PC-3 (cell line): ENCODE data around the gene SLC24A2. TPM values are rescaled to one million over a fixed set of nuclear protein-coding genes. Genes with fewer than 3 reads are reported as not detected.

ENCODE experiments used
- ATAC-seq: fragments of 200-7000 bp; cut with Tn5 transposase; 2 replicates; pipeline ENCODE4 v1.9.1; 2020; ENCODE audit warnings: mild to moderate bottlenecking, moderate library complexity
- BruUV-seq: library from RNA; stranded (reverse); fragments of 400-500 nt; replicated peaks from 2 replicates; lab custom pipeline; 2021; lab: Mats Ljungman, UMichigan
- CTCF ChIA-PET: fragments of 300-600 bp; sonication (Branson Sonifier 250); formaldehyde crosslinking; loops from one replicate; lab custom pipeline; 2022; ENCODE audit warnings: antibody characterized with exemption; lab: Charles Lee
- POLR2A ChIA-PET: fragments of 300-600 bp; sonication (Branson Sonifier 250); formaldehyde crosslinking; loops from one replicate; lab custom pipeline; 2022; ENCODE audit warnings: antibody characterized with exemption; ENCODE audit not compliant: unreplicated experiment; lab: Charles Lee
- DNase-seq: peaks from one replicate; pipeline ENCODE4 v3.0.0-alpha.2; 2015
- H2AFZ ChIP-seq: fragments of 300-600 bp; sonication (generic); 2 replicates; pipeline ENCODE4 v1.6.0; 2016; ENCODE audit warnings: antibody characterized with exemption, low read length
- H3F3A ChIP-seq: fragments of 300-600 bp; sonication (generic); one replicate; pipeline ENCODE4 v1.6.0; 2017; ENCODE audit warnings: antibody characterized with exemption, low read length, control low read depth, mild to moderate bottlenecking; ENCODE audit not compliant: unreplicated experiment
- H3K27ac ChIP-seq: fragments of 300-600 bp; sonication (generic); 2 replicates; pipeline ENCODE4 v1.5.1; 2016; ENCODE audit warnings: mild to moderate bottlenecking, low read length
- H3K27me3 ChIP-seq: fragments of 300-600 bp; sonication (generic); 2 replicates; pipeline ENCODE4 v1.6.1; 2016; ENCODE audit warnings: low read length, mixed read lengths
- H3K36me3 ChIP-seq: fragments of 300-600 bp; sonication (generic); 2 replicates; pipeline ENCODE4 v1.6.1; 2016; ENCODE audit warnings: low read depth, mixed run types, low read length, mixed read lengths
- H3K4me1 ChIP-seq: fragments of 300-600 bp; sonication (generic); 2 replicates; pipeline ENCODE4 v1.5.1; 2016; ENCODE audit warnings: low read length; ENCODE audit not compliant: insufficient read depth
- H3K4me2 ChIP-seq: fragments of 300-600 bp; sonication (generic); 2 replicates; pipeline ENCODE4 v1.6.0; 2016; ENCODE audit warnings: low read length
- H3K4me3 ChIP-seq: fragments of 300-600 bp; sonication (generic); 2 replicates; pipeline ENCODE4 v1.5.1; 2016; ENCODE audit warnings: mild to moderate bottlenecking, low read length, mixed read lengths
- H3K79me2 ChIP-seq: fragments of 300-600 bp; sonication (generic); 2 replicates; pipeline ENCODE4 v1.6.1; 2017; ENCODE audit warnings: low read length, mixed read lengths
- H3K9ac ChIP-seq: fragments of 300-600 bp; sonication (generic); 2 replicates; pipeline ENCODE4 v1.6.0; 2016; ENCODE audit warnings: mild to moderate bottlenecking, low read length
- H3K9me2 ChIP-seq: fragments of 300-600 bp; sonication (generic); replicated peaks from 2 replicates; pipeline ENCODE4 v1.6.1; 2016; ENCODE audit warnings: mixed run types, low read length, mixed read lengths
- H3K9me3 ChIP-seq: fragments of 300-600 bp; sonication (generic); 2 replicates; pipeline ENCODE4 v1.6.1; 2016; ENCODE audit warnings: low read length, mixed read lengths
- H4K20me1 ChIP-seq: fragments of 300-600 bp; sonication (generic); 2 replicates; pipeline ENCODE4 v1.6.1; 2016; ENCODE audit warnings: low read length, mixed read lengths
- CTCF ChIP-seq: fragments of 300-600 bp; sonication (generic); conservative IDR thresholded peaks from 2 replicates; pipeline ENCODE4 v1.5.1; 2017; ENCODE audit warnings: antibody characterized with exemption, low read depth, mild to moderate bottlenecking, low read length
- EZH2 ChIP-seq: fragments of 300-600 bp; sonication (generic); IDR thresholded peaks from one replicate; pipeline ENCODE4 v1.6.1; 2017; ENCODE audit warnings: antibody characterized with exemption, mild to moderate bottlenecking, low read length; ENCODE audit not compliant: unreplicated experiment
- EZH2phosphoT487 ChIP-seq: fragments of 300-600 bp; sonication (generic); IDR thresholded peaks from 2 replicates; pipeline ENCODE4 v1.6.1; 2018; ENCODE audit warnings: mild to moderate bottlenecking, antibody characterized with exemption, low read length, borderline replicate concordance
- intact Hi-C: fragments of 100-400 bp; cut with micrococcal nuclease; formaldehyde crosslinking; loops from 2 replicates; pipeline ENCODE4 v1.9.0; 2023
- total RNA-seq: library from RNA; depleted of rRNA; stranded (reverse); fragments of >200 nt; gene quantifications from 2 replicates; pipeline ENCODE4 v1.2.3, GENCODE V29; 2014

SLC24A2 gene
- total RNA-seq, 1 experiment from 2014 or later = not detected

GRCh38 chr9:19828576-19829109 lies 39.8 kb upstream of the SLC24A2 start:
- no peak overlapping the region for H2AFZ ChIP-seq
- no peak for DNase-seq
- H3K27me3 ChIP-seq = no peaks in the 10 kb centered on the region
- ATAC-seq = no peak
- no peaks in the 10 kb centered on the region for H3K9me3 ChIP-seq
- no peak overlapping the region for H3K4me2 ChIP-seq
- H3K79me2 ChIP-seq = no peaks in the 10 kb centered on the region
- no peaks in the 10 kb centered on the region for H3K9me2 ChIP-seq
- intact Hi-C loops = no loop called here
- no TSS peak for BruUV-seq
- no peaks in the 10 kb centered on the region for H4K20me1 ChIP-seq
- H3K4me3 ChIP-seq = no peak overlapping the region
- ChIA-PET CTCF (no interaction called here), POLR2A (no interaction called here)
- H3K27ac ChIP-seq = no peak overlapping the region
- no peaks in the 10 kb centered on the region for H3F3A ChIP-seq
- H3K4me1 ChIP-seq = no peaks in the 10 kb centered on the region
- no peaks in the 10 kb centered on the region for H3K36me3 ChIP-seq
- TF ChIP-seq EZH2phosphoT487 = no peak
- TF ChIP-seq CTCF = no peak
- no peak for TF ChIP-seq EZH2
- H3K9ac ChIP-seq = no peak overlapping the region

GRCh38 chr9:19816769-19817168 lies 27.9 kb upstream of the SLC24A2 start:
- no peaks in the 10 kb centered on the region for H3K79me2 ChIP-seq
- H3K4me2 ChIP-seq = no peak overlapping the region
- H3F3A ChIP-seq = no peaks in the 10 kb centered on the region
- H3K9me2 ChIP-seq = no peaks in the 10 kb centered on the region
- no peak overlapping the region for H3K9ac ChIP-seq
- H3K27ac ChIP-seq = no peak overlapping the region
- POLR2A ChIA-PET = no interaction called here
- H3K27me3 ChIP-seq = no peaks in the 10 kb centered on the region
- no TSS peak for BruUV-seq
- no peak overlapping the region for H3K4me3 ChIP-seq
- CTCF ChIA-PET = no interaction called here
- H4K20me1 ChIP-seq = no peaks in the 10 kb centered on the region
- no peaks in the 10 kb centered on the region for H3K4me1 ChIP-seq
- intact Hi-C loops = no loop called here
- H3K36me3 ChIP-seq = no peaks in the 10 kb centered on the region
- H2AFZ ChIP-seq = no peak overlapping the region
- no peak for TF ChIP-seq EZH2
- TF ChIP-seq EZH2phosphoT487 = no peak
- TF ChIP-seq CTCF = no peak
- no peak for DNase-seq
- no peaks in the 10 kb centered on the region for H3K9me3 ChIP-seq
- no peak for ATAC-seq

GRCh38 chr9:19812194-19812593 lies 23.4 kb upstream of the SLC24A2 start:
- Histone ChIP-seq H3K4me3 (no peak overlapping the region), H3K9me2 (no peaks in the 10 kb centered on the region), H3F3A (no peaks in the 10 kb centered on the region), H3K27ac (no peak overlapping the region), H3K36me3 (no peaks in the 10 kb centered on the region), H4K20me1 (no peaks in the 10 kb centered on the region), H3K9ac (no peak overlapping the region), H3K4me2 (no peak overlapping the region), H2AFZ (no peak overlapping the region), H3K9me3 (no peaks in the 10 kb centered on the region), H3K79me2 (no peaks in the 10 kb centered on the region), H3K4me1 (no peaks in the 10 kb centered on the region), H3K27me3 (no peaks in the 10 kb centered on the region; the same call in 1 of the 2 replicates)
- ATAC-seq = no peak
- intact Hi-C loops = no loop called here
- no peak for DNase-seq
- ChIA-PET CTCF (no interaction called here), POLR2A (no interaction called here)
- TF ChIP-seq EZH2 (no peak), EZH2phosphoT487 (no peak), CTCF (no peak)
- BruUV-seq = no TSS peak
